HepG2 (cell line): ENCODE data around the gene XPO5. TPM values are rescaled to one million over a fixed set of nuclear protein-coding genes. Genes with fewer than 3 reads are reported as not detected.

Experiments
- BHLHE40 ChIP-seq: IDR thresholded peaks from 2 replicates; pipeline ENCODE4 v1.6.1; 2011; ENCODE audit warnings: low read length, improper control_type of control experiment
- CBX5 ChIP-seq: sonication (generic); formaldehyde crosslinking; IDR thresholded peaks from 2 replicates; pipeline ENCODE4 v1.4.0; 2020; ENCODE audit warnings: missing genetic modification reagents, borderline replicate concordance
- CEBPZ ChIP-seq: IDR thresholded peaks from 2 replicates; pipeline ENCODE4 v1.6.1; 2012; ENCODE audit warnings: low read length, improper control_type of control experiment
- HHEX ChIP-seq: IDR thresholded peaks from 2 replicates; pipeline ENCODE4 v1.6.1; 2016; ENCODE audit warnings: control low read depth
- HMGA1 ChIP-seq: sonication (generic); formaldehyde crosslinking; conservative IDR thresholded peaks from 2 replicates; pipeline ENCODE4 v1.4.0; 2020; ENCODE audit warnings: missing genetic modification reagents
- HNRNPK ChIP-seq: fragments of 200-400 bp; formaldehyde crosslinking; IDR thresholded peaks from 2 replicates; pipeline ENCODE4 v1.6.1; 2018; ENCODE audit warnings: low read length, low read depth, moderate library complexity, mild to moderate bottlenecking; ENCODE audit not compliant: poor library complexity, severe bottlenecking
- MIXL1 ChIP-seq: IDR thresholded peaks from 2 replicates; pipeline ENCODE4 v1.6.1; 2016
- MTF2 ChIP-seq: sonication (generic); formaldehyde crosslinking; IDR thresholded peaks from 2 replicates; pipeline ENCODE4 v1.5.0; 2020; ENCODE audit warnings: missing genetic modification reagents, borderline replicate concordance
- MXI1 ChIP-seq: IDR thresholded peaks from 3 replicates; pipeline ENCODE4 v1.6.1; 2012; ENCODE audit warnings: low read depth, low read length, inconsistent platforms, borderline replicate concordance
- PHF5A ChIP-seq: IDR thresholded peaks from one replicate; pipeline ENCODE4 v1.6.1; 2018; ENCODE audit warnings: low read depth, missing genetic modification reagents; ENCODE audit not compliant: unreplicated experiment
- RBAK ChIP-seq: sonication (generic); formaldehyde crosslinking; IDR thresholded peaks from 2 replicates; pipeline ENCODE4 v1.5.1; 2020; ENCODE audit warnings: mild to moderate bottlenecking, missing genetic modification reagents
- SMYD3 ChIP-seq: sonication (generic); formaldehyde crosslinking; IDR thresholded peaks from 2 replicates; pipeline ENCODE4 v1.8.1; 2023; ENCODE audit warnings: mild to moderate bottlenecking, missing genetic modification reagents
- SNAPC5 ChIP-seq: sonication (generic); formaldehyde crosslinking; IDR thresholded peaks from 2 replicates; pipeline ENCODE4 v1.8.1; 2023; ENCODE audit warnings: mild to moderate bottlenecking, missing genetic modification reagents, borderline replicate concordance
- STAT5B ChIP-seq: sonication (generic); formaldehyde crosslinking; IDR thresholded peaks from 2 replicates; pipeline ENCODE4 v1.4.0; 2020; ENCODE audit warnings: missing genetic modification reagents
- TBP ChIP-seq: sonication (generic); formaldehyde crosslinking; IDR thresholded peaks from 2 replicates; pipeline ENCODE4 v1.5.0; 2020; ENCODE audit warnings: missing genetic modification reagents
- TEAD2 ChIP-seq: sonication (generic); formaldehyde crosslinking; IDR thresholded peaks from 2 replicates; pipeline ENCODE4 v1.9.0; 2021; ENCODE audit warnings: missing genetic modification reagents
- THAP9 ChIP-seq: sonication (generic); formaldehyde crosslinking; IDR thresholded peaks from 2 replicates; pipeline ENCODE4; 2020; ENCODE audit warnings: missing genetic modification reagents, mild to moderate bottlenecking, borderline replicate concordance
- ZBTB20 ChIP-seq: sonication (generic); formaldehyde crosslinking; IDR thresholded peaks from 2 replicates; pipeline ENCODE4 v1.8.1; 2023; ENCODE audit warnings: missing genetic modification reagents, low read depth, mild to moderate bottlenecking, borderline replicate concordance
- ZBTB3 ChIP-seq: sonication (generic); formaldehyde crosslinking; IDR thresholded peaks from 2 replicates; pipeline ENCODE4 v1.4.0; 2020; ENCODE audit warnings: low read depth, mild to moderate bottlenecking, moderate library complexity, missing genetic modification reagents, borderline replicate concordance
- ZMYM3 ChIP-seq: sonication (generic); formaldehyde crosslinking; IDR thresholded peaks from 2 replicates; pipeline ENCODE4 v1.5.1; 2020; ENCODE audit warnings: mild to moderate bottlenecking, missing genetic modification reagents
- ZNF136 ChIP-seq: sonication (generic); formaldehyde crosslinking; IDR thresholded peaks from 2 replicates; pipeline ENCODE4 v1.8.1; 2022; ENCODE audit warnings: low read depth, mild to moderate bottlenecking, moderate library complexity, missing genetic modification reagents
- ZNF550 ChIP-seq: sonication (generic); formaldehyde crosslinking; IDR thresholded peaks from 2 replicates; pipeline ENCODE4 v1.4.0; 2020; ENCODE audit warnings: mild to moderate bottlenecking, missing genetic modification reagents, borderline replicate concordance
- ZNF691 ChIP-seq: sonication (generic); formaldehyde crosslinking; IDR thresholded peaks from 2 replicates; pipeline ENCODE4 v1.4.0; 2020; ENCODE audit warnings: missing genetic modification reagents, low read depth, mild to moderate bottlenecking, borderline replicate concordance
- polyA plus RNA-seq, 8 experiments: library from polyadenylated mRNA; depleted of rRNA in 3 of 8; stranded (reverse) in 7 of 8; unstranded in 1 of 8; fragments of >200 nt; fragmentation: Illumina TruSeq in 4 of 8; extraction: Trizol in 4 of 8; gene quantifications; 2 replicates each; pipeline versions ENCODE4 v1.2.1 to v1.2.3, GENCODE V29; 2011 to 2016; ENCODE audit warnings: low read depth in 4 of 8, missing spikeins in 1 of 8, mixed read lengths in 1 of 8; ENCODE audit not compliant: insufficient read depth in 1 of 8
- total RNA-seq, 5 experiments: library from RNA; depleted of rRNA; stranded (reverse); fragments of >200 nt; fragmentation: Illumina TruSeq; extraction: Trizol; gene quantifications; 2 replicates each; pipeline ENCODE4 v1.2.3, GENCODE V29; 2016; ENCODE audit warnings: low read depth in 1 of 5

Gene XPO5
- total and polyA plus RNA-seq, 2 of the 13 experiments (the other 11 are each of a cell fraction or from before 2014, with no cell fraction given) = 52.2 to 68.0 TPM

GRCh38 chr6:43516697-43517504, 58.9 kb downstream of the XPO5 start, which contains the start of the genes POLR1C and YIPF3 (continued):
- no peak for TF ChIP-seq HNRNPK
- TF ChIP-seq MXI1 = peak; percentile 99
- TF ChIP-seq THAP9 (CRISPR knock-in tag) = peak; percentile 93; the same call in 1 of the 2 replicates
- no peak for TF ChIP-seq TBP
- TF ChIP-seq ZBTB20 (CRISPR knock-in tag) = peak; percentile 33; the same call in 1 of the 2 replicates
- no peak for TF ChIP-seq ZMYM3 (CRISPR knock-in tag)
- 0 out of 2 replicates have a peak, but pooled peaks have one; percentile 71 for TF ChIP-seq ZNF136 (CRISPR knock-in tag)
- TF ChIP-seq ZBTB3 (CRISPR knock-in tag) = no peak
- TF ChIP-seq STAT5B (CRISPR knock-in tag) = 0 out of 2 replicates have a peak, but pooled peaks have one; percentile 44
- TF ChIP-seq SMYD3 (CRISPR knock-in tag) = 0 out of 2 replicates have a peak, but pooled peaks have one; percentile 41
- 0 out of 2 replicates have a peak, but pooled peaks have one; percentile 10 for TF ChIP-seq RBAK
- TF ChIP-seq PHF5A = no peak
- no peak for TF ChIP-seq CEBPZ
- no peak for TF ChIP-seq SNAPC5 (CRISPR knock-in tag)
- TF ChIP-seq HHEX = 0 out of 2 replicates have a peak, but pooled peaks have one; percentile 33
- TF ChIP-seq MIXL1 (CRISPR knock-in tag) = peak; percentile 32; the same call in 1 of the 2 replicates
- TF ChIP-seq HMGA1 = no peak
- TF ChIP-seq ZNF550 = no peak
- peak; percentile 16; the same call in 1 of the 2 replicates for TF ChIP-seq MTF2 (CRISPR knock-in tag)
- TF ChIP-seq BHLHE40 = peak; percentile 45
- TF ChIP-seq CBX5 = peak; percentile 10; the same call in 1 of the 2 replicates
- no peak for TF ChIP-seq TEAD2
- 0 out of 2 replicates have a peak, but pooled peaks have one; percentile 72 for TF ChIP-seq ZNF691
